GM12878 (cell line): ENCODE data around the gene COQ10B. TPM values are rescaled to one million over a fixed set of nuclear protein-coding genes. Genes with fewer than 3 reads are reported as not detected.

Experiments
- ATAC-seq: fragments of 200-7000 bp; cut with Tn5 transposase; 3 replicates; pipeline ENCODE4 v1.9.1; 2020; ENCODE audit warnings: mild to moderate bottlenecking, moderate library complexity
- BruUV-seq: library from RNA; stranded (reverse); fragments of 400-500 nt; replicated peaks from 2 replicates; lab custom pipeline; 2021; lab: Mats Ljungman, UMichigan
- CTCF ChIA-PET: fragments of 300-600 bp; sonication (Branson Sonifier 250); formaldehyde crosslinking; extraction: SDS; loops from one replicate; lab custom pipeline; 2021; ENCODE audit warnings: inconsistent platforms; lab: Yijun Ruan, JAX
- POLR2A ChIA-PET: fragments of 350-600 bp; formaldehyde crosslinking; extraction: SDS; loops from one replicate; lab custom pipeline; 2021; ENCODE audit warnings: inconsistent platforms; lab: Charles Lee
- RAD21 ChIA-PET: fragments of 300-600 bp; sonication (Branson Sonifier 250); formaldehyde crosslinking; loops from one replicate; lab custom pipeline; 2023; ENCODE audit warnings: antibody characterized with exemption; ENCODE audit not compliant: unreplicated experiment; lab: Charles Lee
- SMC1A ChIA-PET: fragments of 300-600 bp; sonication (Branson Sonifier 250); formaldehyde crosslinking; loops from one replicate; lab custom pipeline; 2023; ENCODE audit not compliant: unreplicated experiment, uncharacterized antibody; lab: Charles Lee
- DNase-seq: peaks from one replicate; pipeline ENCODE4 v3.0.0-alpha.2; 2011; ENCODE audit warnings: low read depth, low spot score
- FAIRE-seq: peaks from 3 replicates; lab custom pipeline; 2011; peaks lifted over from hg19 to GRCh38; lab: Jason Lieb, UNC
- H2AFZ ChIP-seq: 2 replicates; pipeline ENCODE4 v1.6.0; 2011; ENCODE audit warnings: low read depth, low read length, control low read depth; ENCODE audit not compliant: control insufficient read depth
- H3K27ac ChIP-seq: 2 replicates; pipeline ENCODE4 v1.5.1; 2011; ENCODE audit warnings: control low read depth; ENCODE audit not compliant: control insufficient read depth, insufficient read depth
- H3K27me3 ChIP-seq, 2 experiments: replicated peaks in 1 of 2; 2 replicates each; pipeline versions ENCODE4 v1.6.0 to v1.6.1; 2011; ENCODE audit warnings: low read length in 1 of 2; ENCODE audit not compliant: control insufficient read depth in 2 of 2, insufficient read depth in 2 of 2
- H3K36me3 ChIP-seq, 2 experiments: 2 replicates each; pipeline ENCODE4 v1.5.1; 2011; ENCODE audit warnings: low read length in 1 of 2; ENCODE audit not compliant: control insufficient read depth in 2 of 2, insufficient read depth in 2 of 2
- H3K4me1 ChIP-seq: 2 replicates; pipeline ENCODE4 v1.6.1; 2011; ENCODE audit warnings: mild to moderate bottlenecking, low read length, moderate library complexity, mixed read lengths; ENCODE audit not compliant: control insufficient read depth, insufficient read depth
- H3K4me2 ChIP-seq: 2 replicates; pipeline ENCODE4 v1.6.0; 2011; ENCODE audit warnings: control low read depth; ENCODE audit not compliant: control insufficient read depth, insufficient read depth
- H3K4me3 ChIP-seq: fragments of 200-600 bp; sonication (generic); 2 replicates; pipeline ENCODE4 v1.5.1; 2016
- H3K79me2 ChIP-seq: 2 replicates; pipeline ENCODE4 v1.6.0; 2011; ENCODE audit warnings: low read length; ENCODE audit not compliant: control insufficient read depth, insufficient read depth
- H3K9ac ChIP-seq: 2 replicates; pipeline ENCODE4 v1.8.0; 2011; ENCODE audit warnings: low read length, control low read depth, mixed read lengths; ENCODE audit not compliant: control insufficient read depth, insufficient read depth
- H3K9me3 ChIP-seq: replicated peaks from 3 replicates; pipeline ENCODE4 v1.5.1; 2011; ENCODE audit warnings: mild to moderate bottlenecking, low read length; ENCODE audit not compliant: control insufficient read depth, insufficient read depth
- H4K20me1 ChIP-seq: 2 replicates; pipeline ENCODE4 v1.6.0; 2011; ENCODE audit not compliant: control insufficient read depth, insufficient read depth
- BMI1 ChIP-seq: fragments of 450-650 bp; IDR thresholded peaks from 2 replicates; pipeline ENCODE4 v1.6.1; 2016; ENCODE audit warnings: mild to moderate bottlenecking, moderate library complexity, borderline replicate concordance
- EED ChIP-seq: sonication (generic); IDR thresholded peaks from 2 replicates; pipeline ENCODE4 v1.6.1; 2016; ENCODE audit warnings: antibody characterized with exemption, low read depth
- EGR1 ChIP-seq, 2 experiments: IDR thresholded peaks; 1 replicate in 1 of 2; 2 replicates in 1 of 2; pipeline ENCODE4 v1.6.1; 2011 to 2012; ENCODE audit warnings: low read depth in 2 of 2, low read length in 2 of 2, borderline replicate concordance in 1 of 2, mild to moderate bottlenecking in 1 of 2, moderate library complexity in 1 of 2
- ETV6 ChIP-seq, 2 experiments: fragments of 450-650 bp in 1 of 2; IDR thresholded peaks in 1 of 2; conservative IDR thresholded peaks in 1 of 2; 2 replicates each; pipeline ENCODE4 v1.6.1; 2014; ENCODE audit warnings: antibody characterized with exemption in 1 of 2, borderline replicate concordance in 1 of 2, low read depth in 1 of 2, mild to moderate bottlenecking in 1 of 2, moderate library complexity in 1 of 2
- HCFC1 ChIP-seq: fragments of 150-350 bp; IDR thresholded peaks from 2 replicates; pipeline ENCODE4 v1.6.1; 2014; ENCODE audit warnings: low read length
- HDAC2 ChIP-seq: fragments of 200-600 bp; sonication (generic); IDR thresholded peaks from 2 replicates; pipeline ENCODE4 v1.6.1; 2017
- JUNB ChIP-seq: IDR thresholded peaks from 2 replicates; pipeline ENCODE4 v1.6.1; 2016; ENCODE audit warnings: antibody characterized with exemption, mild to moderate bottlenecking
- MYC ChIP-seq: IDR thresholded peaks from 2 replicates; pipeline ENCODE4 v1.6.1; 2011; ENCODE audit warnings: mild to moderate bottlenecking, low read length, moderate library complexity, inconsistent platforms; ENCODE audit not compliant: insufficient read depth, insufficient replicate concordance, insufficient read length, severe bottlenecking
- NBN ChIP-seq: fragments of 450-650 bp; IDR thresholded peaks from 2 replicates; pipeline ENCODE4 v1.6.1; 2016
- RBBP5 ChIP-seq: fragments of 200-600 bp; sonication (generic); conservative IDR thresholded peaks from 2 replicates; pipeline ENCODE4 v1.6.1; 2016
- RFX5 ChIP-seq: IDR thresholded peaks from 2 replicates; pipeline ENCODE4 v1.6.1; 2011; ENCODE audit warnings: low read depth, low read length, improper control_type of control experiment
- SRF ChIP-seq, 2 experiments: IDR thresholded peaks; 2 replicates each; pipeline ENCODE4 v1.6.1; 2011; ENCODE audit warnings: low read depth in 2 of 2, low read length in 2 of 2, mild to moderate bottlenecking in 1 of 2, moderate library complexity in 1 of 2
- YBX1 ChIP-seq: fragments of 450-650 bp; IDR thresholded peaks from 2 replicates; pipeline ENCODE4 v1.6.1; 2016; ENCODE audit warnings: antibody characterized with exemption
- WGBS: methylation state at CpG from one replicate; pipeline ENCODE4 v1.1.6; 2016; ENCODE audit warnings: low lambda C conversion rate; ENCODE audit not compliant: insufficient replicate concordance, insufficient coverage; ENCODE audit errors: missing lambda C conversion rate; 5-methylcytosine and 5-hydroxymethylcytosine counted together
- in situ Hi-C: fragments of 300-500 bp; cut with MboI; formaldehyde crosslinking; loops from 9 replicates; pipeline ENCODE4 v1.14.3; 2018; ENCODE audit warnings: mixed read lengths
- intact Hi-C: fragments of 100-400 bp; cut with micrococcal nuclease; formaldehyde crosslinking; loops from one replicate; pipeline ENCODE4 v1.14.2; 2022; ENCODE audit not compliant: unreplicated experiment
- polyA plus RNA-seq, 11 experiments: library from polyadenylated mRNA; depleted of rRNA in 4 of 11; unstranded in 6 of 11; stranded (reverse) in 5 of 11; fragments of >200 nt; fragmentation: Nextera tagmentation in 4 of 11; fragmentation: Illumina TruSeq in 1 of 11; extraction: Ambion mirVana in 4 of 11; extraction: Trizol in 1 of 11; gene quantifications; 1 replicate in 1 of 11; 2 replicates in 10 of 11; pipeline versions ENCODE4 v1.2.1 to v1.2.3, GENCODE V29; 2011 to 2016; ENCODE audit warnings: inconsistent platforms in 2 of 11, missing spikeins in 2 of 11, low read depth in 1 of 11
- total RNA-seq, 4 experiments: library from RNA; depleted of rRNA in 3 of 4; stranded (reverse); fragments of >200 nt in 3 of 4; fragmentation: Illumina TruSeq in 1 of 4; extraction: Trizol in 1 of 4; gene quantifications; 2 replicates each; pipeline versions ENCODE4 v1.2.1 to v1.2.3, GENCODE V29; 2013 to 2021
- TF ChIP-seq, protein P1 (sequence below): fragments of 450-650 bp; conservative IDR thresholded peaks from 2 replicates; pipeline ENCODE4 v1.6.1; 2017; ENCODE audit warnings: mild to moderate bottlenecking, moderate library complexity
- TF ChIP-seq, protein P2 (sequence below): fragments of 450-650 bp; IDR thresholded peaks from 2 replicates; pipeline ENCODE4 v1.6.1; 2016; ENCODE audit warnings: mild to moderate bottlenecking
- TF ChIP-seq, protein P3 (sequence below): IDR thresholded peaks from 2 replicates; pipeline ENCODE4 v1.6.1; 2011; ENCODE audit warnings: borderline replicate concordance, low read depth, mild to moderate bottlenecking, moderate library complexity, mixed read lengths, low read length; ENCODE audit not compliant: insufficient read depth; ENCODE audit errors: extremely low read length
- TF ChIP-seq, protein P4 (sequence below): fragments of 450-650 bp; IDR thresholded peaks from 2 replicates; pipeline ENCODE4 v1.6.1; 2018; ENCODE audit warnings: borderline replicate concordance, mild to moderate bottlenecking; ENCODE audit not compliant: partially characterized antibody

COQ10B gene
- total and polyA plus RNA-seq, 10 of the 15 experiments (the other 5 are each of a cell fraction or from before 2014, with no cell fraction given): 3.6 to 23.2 (median 13.2) TPM

DNA sequence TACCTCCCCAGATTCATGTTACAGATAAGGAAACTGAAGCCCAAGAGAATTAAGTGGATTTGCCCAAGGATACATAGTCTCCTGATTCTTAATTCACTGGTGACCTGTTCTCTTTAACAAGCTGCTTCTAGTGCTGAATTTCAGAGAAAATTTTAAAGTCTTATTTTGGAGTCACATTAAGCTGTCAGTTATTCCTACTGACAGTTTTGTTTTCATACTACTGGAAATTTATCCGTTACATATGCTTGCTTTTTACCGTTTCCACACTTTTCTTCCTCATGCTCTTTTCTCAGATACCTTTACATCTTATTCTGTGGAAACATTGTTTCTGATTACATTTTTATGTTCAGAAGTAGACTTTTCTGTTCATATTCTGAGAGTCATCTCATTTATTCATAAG, 63.8 kb downstream of the COQ10B start:
- Histone ChIP-seq H3K9ac (peak overlapping the region; percentile 95; the same call in 1 of the 2 replicates), H2AFZ (no peak overlapping the region)
- TF ChIP-seq BMI1 (no peak), NBN (no peak), MYC (no peak), SRF (IDR thresholded peaks at IDR 0.05; ENCODE audit: low read depth in 2 of 2, low read length in 2 of 2) (no peak), ETV6 (conservative IDR thresholded peaks at IDR 0.05 in 1 of 2, IDR thresholded peaks at IDR 0.05 in 1 of 2; ENCODE audit: borderline replicate concordance in 1 of 2, low read depth in 1 of 2) (no peak), EGR1 (IDR thresholded peaks at IDR 0.05; ENCODE audit: borderline replicate concordance in 1 of 2, low read depth in 2 of 2, low read length in 2 of 2) (no peak), HCFC1 (no peak), HDAC2 (no peak), JUNB (no peak), YBX1 (no peak), RFX5 (no peak), RBBP5 (no peak), EED (no peak)
- TF ChIP-seq, protein P1, sequence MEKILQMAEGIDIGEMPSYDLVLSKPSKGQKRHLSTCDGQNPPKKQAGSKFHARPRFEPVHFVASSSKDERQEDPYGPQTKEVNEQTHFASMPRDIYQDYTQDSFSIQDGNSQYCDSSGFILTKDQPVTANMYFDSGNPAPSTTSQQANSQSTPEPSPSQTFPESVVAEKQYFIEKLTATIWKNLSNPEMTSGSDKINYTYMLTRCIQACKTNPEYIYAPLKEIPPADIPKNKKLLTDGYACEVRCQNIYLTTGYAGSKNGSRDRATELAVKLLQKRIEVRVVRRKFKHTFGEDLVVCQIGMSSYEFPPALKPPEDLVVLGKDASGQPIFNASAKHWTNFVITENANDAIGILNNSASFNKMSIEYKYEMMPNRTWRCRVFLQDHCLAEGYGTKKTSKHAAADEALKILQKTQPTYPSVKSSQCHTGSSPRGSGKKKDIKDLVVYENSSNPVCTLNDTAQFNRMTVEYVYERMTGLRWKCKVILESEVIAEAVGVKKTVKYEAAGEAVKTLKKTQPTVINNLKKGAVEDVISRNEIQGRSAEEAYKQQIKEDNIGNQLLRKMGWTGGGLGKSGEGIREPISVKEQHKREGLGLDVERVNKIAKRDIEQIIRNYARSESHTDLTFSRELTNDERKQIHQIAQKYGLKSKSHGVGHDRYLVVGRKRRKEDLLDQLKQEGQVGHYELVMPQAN: no peak
- TF ChIP-seq, protein P2, sequence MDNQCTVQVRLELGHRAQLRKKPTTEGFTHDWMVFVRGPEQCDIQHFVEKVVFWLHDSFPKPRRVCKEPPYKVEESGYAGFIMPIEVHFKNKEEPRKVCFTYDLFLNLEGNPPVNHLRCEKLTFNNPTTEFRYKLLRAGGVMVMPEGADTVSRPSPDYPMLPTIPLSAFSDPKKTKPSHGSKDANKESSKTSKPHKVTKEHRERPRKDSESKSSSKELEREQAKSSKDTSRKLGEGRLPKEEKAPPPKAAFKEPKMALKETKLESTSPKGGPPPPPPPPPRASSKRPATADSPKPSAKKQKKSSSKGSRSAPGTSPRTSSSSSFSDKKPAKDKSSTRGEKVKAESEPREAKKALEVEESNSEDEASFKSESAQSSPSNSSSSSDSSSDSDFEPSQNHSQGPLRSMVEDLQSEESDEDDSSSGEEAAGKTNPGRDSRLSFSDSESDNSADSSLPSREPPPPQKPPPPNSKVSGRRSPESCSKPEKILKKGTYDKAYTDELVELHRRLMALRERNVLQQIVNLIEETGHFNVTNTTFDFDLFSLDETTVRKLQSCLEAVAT: no peak
- TF ChIP-seq, protein P3, sequence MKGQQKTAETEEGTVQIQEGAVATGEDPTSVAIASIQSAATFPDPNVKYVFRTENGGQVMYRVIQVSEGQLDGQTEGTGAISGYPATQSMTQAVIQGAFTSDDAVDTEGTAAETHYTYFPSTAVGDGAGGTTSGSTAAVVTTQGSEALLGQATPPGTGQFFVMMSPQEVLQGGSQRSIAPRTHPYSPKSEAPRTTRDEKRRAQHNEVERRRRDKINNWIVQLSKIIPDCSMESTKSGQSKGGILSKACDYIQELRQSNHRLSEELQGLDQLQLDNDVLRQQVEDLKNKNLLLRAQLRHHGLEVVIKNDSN: no peak
- TF ChIP-seq, protein P4, sequence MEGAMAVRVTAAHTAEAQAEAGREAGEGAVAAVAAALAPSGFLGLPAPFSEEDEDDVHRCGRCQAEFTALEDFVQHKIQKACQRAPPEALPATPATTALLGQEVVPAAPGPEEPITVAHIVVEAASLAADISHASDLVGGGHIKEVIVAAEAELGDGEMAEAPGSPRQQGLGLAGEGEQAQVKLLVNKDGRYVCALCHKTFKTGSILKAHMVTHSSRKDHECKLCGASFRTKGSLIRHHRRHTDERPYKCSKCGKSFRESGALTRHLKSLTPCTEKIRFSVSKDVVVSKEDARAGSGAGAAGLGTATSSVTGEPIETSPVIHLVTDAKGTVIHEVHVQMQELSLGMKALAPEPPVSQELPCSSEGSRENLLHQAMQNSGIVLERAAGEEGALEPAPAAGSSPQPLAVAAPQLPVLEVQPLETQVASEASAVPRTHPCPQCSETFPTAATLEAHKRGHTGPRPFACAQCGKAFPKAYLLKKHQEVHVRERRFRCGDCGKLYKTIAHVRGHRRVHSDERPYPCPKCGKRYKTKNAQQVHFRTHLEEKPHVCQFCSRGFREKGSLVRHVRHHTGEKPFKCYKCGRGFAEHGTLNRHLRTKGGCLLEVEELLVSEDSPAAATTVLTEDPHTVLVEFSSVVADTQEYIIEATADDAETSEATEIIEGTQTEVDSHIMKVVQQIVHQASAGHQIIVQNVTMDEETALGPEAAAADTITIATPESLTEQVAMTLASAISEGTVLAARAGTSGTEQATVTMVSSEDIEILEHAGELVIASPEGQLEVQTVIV: no peak
- TF ChIP-seq, all 136 proteins: peak for 0
- no peaks in the 10 kb centered on the region for H3K36me3 ChIP-seq
- in situ Hi-C loops: no loop called here
- H3K79me2 ChIP-seq: peaks cover 62% of the 10 kb centered on the region
- peaks cover 7% of the 10 kb centered on the region for H3K4me1 ChIP-seq
- ChIA-PET CTCF (interaction anchor here (1.4 to 1.6 kb wide), 2 partner anchors 11 to 15 kb away, joined by 4 read pairs; no protein-coding TSS in a partner anchor), POLR2A (interaction anchor here (0.6 to 7.0 kb wide), 4 partner anchors 16 to 188 kb away, joined by 4 to 156 read pairs (median 10); partner anchors contain the start of genes HSPD1, HSPE1 and MARS2), SMC1A (interaction anchor here (0.8 to 3.2 kb wide), 9 partner anchors 15 to 261 kb away, joined by 3 to 34 read pairs (median 3); partner anchors contain the start of genes COQ10B, HSPD1 and HSPE1), RAD21 (interaction anchor here (0.6 to 5.7 kb wide), 4 partner anchors 17 to 85 kb away, joined by 3 to 47 read pairs (median 4); partner anchors contain the start of genes HSPD1 and HSPE1)
- WGBS: 0% methylated on average over 2 of the region's 2 CpGs
- peak overlapping the region; percentile 82 for H3K4me2 ChIP-seq
- no peaks in the 10 kb centered on the region for H3K27me3 ChIP-seq
- H3K4me3 ChIP-seq: peak overlapping the region; percentile 99
- no peaks in the 10 kb centered on the region for H4K20me1 ChIP-seq
- FAIRE-seq (no peak), ATAC-seq (no peak), DNase-seq (no peak)
- intact Hi-C loops: loop anchor here (5.0 kb wide), 1 partner anchor 190 kb away; the partner anchor contains the start of gene MARS2
- BruUV-seq: no TSS peak
- H3K9me3 ChIP-seq: peaks cover 5% of the 10 kb centered on the region
- peak overlapping the region; percentile 95; the same call in 1 of the 2 replicates for H3K27ac ChIP-seq
